PC-3 (cell line): ENCODE measurements around the gene PRKAG3. TPM values are rescaled to one million over a fixed set of nuclear protein-coding genes. Genes with fewer than 3 reads are reported as not detected.

Experiments used
- ATAC-seq: fragments of 200-7000 bp; cut with Tn5 transposase; 2 replicates; pipeline ENCODE4 v1.9.1; 2020; ENCODE audit warnings: mild to moderate bottlenecking, moderate library complexity
- BruUV-seq: library from RNA; stranded (reverse); fragments of 400-500 nt; replicated peaks from 2 replicates; lab custom pipeline; 2021; lab: Mats Ljungman, UMichigan
- CTCF ChIA-PET: fragments of 300-600 bp; sonication (Branson Sonifier 250); formaldehyde crosslinking; loops from one replicate; lab custom pipeline; 2022; ENCODE audit warnings: antibody characterized with exemption; lab: Charles Lee
- POLR2A ChIA-PET: fragments of 300-600 bp; sonication (Branson Sonifier 250); formaldehyde crosslinking; loops from one replicate; lab custom pipeline; 2022; ENCODE audit warnings: antibody characterized with exemption; ENCODE audit not compliant: unreplicated experiment; lab: Charles Lee
- DNase-seq: peaks from one replicate; pipeline ENCODE4 v3.0.0-alpha.2; 2015
- H2AFZ ChIP-seq: fragments of 300-600 bp; sonication (generic); 2 replicates; pipeline ENCODE4 v1.6.0; 2016; ENCODE audit warnings: antibody characterized with exemption, low read length
- H3F3A ChIP-seq: fragments of 300-600 bp; sonication (generic); one replicate; pipeline ENCODE4 v1.6.0; 2017; ENCODE audit warnings: antibody characterized with exemption, low read length, control low read depth, mild to moderate bottlenecking; ENCODE audit not compliant: unreplicated experiment
- H3K27ac ChIP-seq: fragments of 300-600 bp; sonication (generic); 2 replicates; pipeline ENCODE4 v1.5.1; 2016; ENCODE audit warnings: mild to moderate bottlenecking, low read length
- H3K27me3 ChIP-seq: fragments of 300-600 bp; sonication (generic); 2 replicates; pipeline ENCODE4 v1.6.1; 2016; ENCODE audit warnings: low read length, mixed read lengths
- H3K36me3 ChIP-seq: fragments of 300-600 bp; sonication (generic); 2 replicates; pipeline ENCODE4 v1.6.1; 2016; ENCODE audit warnings: low read depth, mixed run types, low read length, mixed read lengths
- H3K4me1 ChIP-seq: fragments of 300-600 bp; sonication (generic); 2 replicates; pipeline ENCODE4 v1.5.1; 2016; ENCODE audit warnings: low read length; ENCODE audit not compliant: insufficient read depth
- H3K4me2 ChIP-seq: fragments of 300-600 bp; sonication (generic); 2 replicates; pipeline ENCODE4 v1.6.0; 2016; ENCODE audit warnings: low read length
- H3K4me3 ChIP-seq: fragments of 300-600 bp; sonication (generic); 2 replicates; pipeline ENCODE4 v1.5.1; 2016; ENCODE audit warnings: mild to moderate bottlenecking, low read length, mixed read lengths
- H3K79me2 ChIP-seq: fragments of 300-600 bp; sonication (generic); 2 replicates; pipeline ENCODE4 v1.6.1; 2017; ENCODE audit warnings: low read length, mixed read lengths
- H3K9ac ChIP-seq: fragments of 300-600 bp; sonication (generic); 2 replicates; pipeline ENCODE4 v1.6.0; 2016; ENCODE audit warnings: mild to moderate bottlenecking, low read length
- H3K9me2 ChIP-seq: fragments of 300-600 bp; sonication (generic); replicated peaks from 2 replicates; pipeline ENCODE4 v1.6.1; 2016; ENCODE audit warnings: mixed run types, low read length, mixed read lengths
- H3K9me3 ChIP-seq: fragments of 300-600 bp; sonication (generic); 2 replicates; pipeline ENCODE4 v1.6.1; 2016; ENCODE audit warnings: low read length, mixed read lengths
- H4K20me1 ChIP-seq: fragments of 300-600 bp; sonication (generic); 2 replicates; pipeline ENCODE4 v1.6.1; 2016; ENCODE audit warnings: low read length, mixed read lengths
- CTCF ChIP-seq: fragments of 300-600 bp; sonication (generic); conservative IDR thresholded peaks from 2 replicates; pipeline ENCODE4 v1.5.1; 2017; ENCODE audit warnings: antibody characterized with exemption, low read depth, mild to moderate bottlenecking, low read length
- EZH2 ChIP-seq: fragments of 300-600 bp; sonication (generic); IDR thresholded peaks from one replicate; pipeline ENCODE4 v1.6.1; 2017; ENCODE audit warnings: antibody characterized with exemption, mild to moderate bottlenecking, low read length; ENCODE audit not compliant: unreplicated experiment
- EZH2phosphoT487 ChIP-seq: fragments of 300-600 bp; sonication (generic); IDR thresholded peaks from 2 replicates; pipeline ENCODE4 v1.6.1; 2018; ENCODE audit warnings: mild to moderate bottlenecking, antibody characterized with exemption, low read length, borderline replicate concordance
- intact Hi-C: fragments of 100-400 bp; cut with micrococcal nuclease; formaldehyde crosslinking; loops from 2 replicates; pipeline ENCODE4 v1.9.0; 2023
- total RNA-seq: library from RNA; depleted of rRNA; stranded (reverse); fragments of >200 nt; gene quantifications from 2 replicates; pipeline ENCODE4 v1.2.3, GENCODE V29; 2014

PRKAG3 gene
- total RNA-seq, 1 experiment from 2014 or later, result not detected

DNA sequence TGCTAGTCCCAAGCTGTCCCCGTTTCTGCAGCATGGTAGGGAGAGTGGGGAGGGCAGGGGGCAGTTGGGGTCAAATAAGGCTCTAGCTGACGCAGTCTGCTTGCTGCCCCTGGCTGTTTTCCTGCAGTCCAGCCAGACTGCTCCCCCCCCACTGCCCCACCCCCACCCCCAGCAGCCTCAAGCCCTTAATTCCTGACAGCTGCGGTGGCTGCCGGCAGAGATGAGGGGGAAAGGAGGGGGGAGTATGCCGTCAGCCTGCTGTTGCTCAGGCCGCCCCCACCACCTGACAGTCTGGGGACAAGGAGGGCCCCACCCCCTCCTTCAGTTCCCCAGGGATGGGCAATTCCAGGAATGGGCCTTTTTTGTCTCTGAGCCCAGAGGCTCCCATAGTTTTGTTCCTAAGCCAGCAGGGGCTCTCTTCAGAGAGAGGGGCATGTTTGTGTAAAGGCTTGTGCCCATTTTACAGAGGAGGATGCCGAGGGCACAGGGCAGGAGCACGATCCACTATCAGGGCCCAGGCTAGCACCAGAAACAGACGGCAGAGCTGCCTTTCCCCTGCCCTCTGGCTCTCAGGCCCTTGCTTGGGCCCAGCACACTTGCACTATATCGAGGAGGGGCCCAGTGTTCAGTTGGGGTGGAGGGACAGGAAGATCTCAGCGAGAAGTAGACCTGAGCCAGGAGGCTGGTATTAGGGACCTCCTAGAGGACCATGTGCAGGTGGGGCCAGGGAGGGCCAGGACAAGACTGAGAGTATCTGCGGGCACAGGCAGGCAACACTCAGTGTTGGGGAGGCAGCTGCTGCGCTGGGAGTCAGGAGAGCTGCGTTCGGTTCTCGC is 47.5 kb upstream of the PRKAG3 start:
- no peak overlapping the region for H3K4me3 ChIP-seq
- no peak overlapping the region for H3K27ac ChIP-seq
- H3K4me1 ChIP-seq, result no peaks in the 10 kb centered on the region
- no peaks in the 10 kb centered on the region for H4K20me1 ChIP-seq
- no peaks in the 10 kb centered on the region for H3K36me3 ChIP-seq
- ChIA-PET CTCF (interaction anchor here (0.9 to 4.4 kb wide), 2 partner anchors 18 to 19 kb away, joined by 4 to 71 read pairs; no protein-coding TSS in a partner anchor), POLR2A (no interaction called here)
- no peak overlapping the region for H2AFZ ChIP-seq
- no TSS peak for BruUV-seq
- ATAC-seq (no peak), DNase-seq (no peak)
- no peaks in the 10 kb centered on the region for H3K79me2 ChIP-seq
- TF ChIP-seq CTCF (no peak), EZH2 (no peak), EZH2phosphoT487 (no peak)
- H3F3A ChIP-seq, result no peaks in the 10 kb centered on the region
- no peaks in the 10 kb centered on the region for H3K9me3 ChIP-seq
- no peak overlapping the region for H3K9ac ChIP-seq
- no peaks in the 10 kb centered on the region for H3K9me2 ChIP-seq
- no peaks in the 10 kb centered on the region; the same call in 1 of the 2 replicates for H3K27me3 ChIP-seq
- no peak overlapping the region; the same call in 1 of the 2 replicates for H3K4me2 ChIP-seq
- intact Hi-C loops, result loop anchor here (5.0 kb wide), 1 partner anchor 103 kb away; no protein-coding TSS in a partner anchor

DNA sequence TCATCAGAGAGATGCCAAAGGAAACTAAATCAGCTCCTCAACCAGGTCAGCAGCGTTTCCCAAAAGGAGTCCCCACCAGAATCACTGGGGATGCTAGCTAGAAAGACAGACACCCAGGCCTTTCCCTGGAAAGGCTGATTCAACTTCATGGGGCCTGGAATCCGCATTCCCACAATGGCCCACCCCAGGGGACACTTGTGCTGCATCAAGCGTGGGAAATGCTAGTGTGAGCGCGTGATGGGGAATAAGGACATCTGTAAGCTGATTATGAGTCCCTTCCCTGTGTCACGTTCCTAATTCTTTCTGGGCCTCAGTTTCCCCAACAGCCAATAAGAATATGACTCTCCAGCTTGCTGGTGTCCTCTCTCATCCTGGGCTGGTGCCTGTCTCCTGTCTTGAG is 46.9 kb upstream of the PRKAG3 start:
- ChIA-PET POLR2A (interaction anchor here (0.7 kb wide), 1 partner anchor 62 kb away, joined by 3 read pairs; no protein-coding TSS in a partner anchor), CTCF (interaction anchor here (0.9 to 4.4 kb wide), 2 partner anchors 15 to 19 kb away, joined by 3 to 71 read pairs; no protein-coding TSS in a partner anchor)
- Histone ChIP-seq H3K4me1 (no peaks in the 10 kb centered on the region), H3K9me2 (no peaks in the 10 kb centered on the region), H4K20me1 (no peaks in the 10 kb centered on the region), H3K36me3 (no peaks in the 10 kb centered on the region), H3K27ac (no peak overlapping the region), H3K9ac (no peak overlapping the region), H3K4me2 (no peak overlapping the region), H3K9me3 (no peaks in the 10 kb centered on the region), H3K79me2 (no peaks in the 10 kb centered on the region), H3F3A (no peaks in the 10 kb centered on the region), H3K27me3 (no peaks in the 10 kb centered on the region; the same call in 1 of the 2 replicates), H3K4me3 (no peak overlapping the region), H2AFZ (no peak overlapping the region)
- no peak for TF ChIP-seq EZH2phosphoT487
- no peak for TF ChIP-seq EZH2
- no peak for TF ChIP-seq CTCF
- intact Hi-C loops, result loop anchor here (5.0 kb wide), 1 partner anchor 104 kb away; no protein-coding TSS in a partner anchor
- ATAC-seq (no peak), DNase-seq (no peak)
- BruUV-seq, result no TSS peak
